Calu3 (cell line): ENCODE data around the gene SMCO2. TPM values are rescaled to one million over a fixed set of nuclear protein-coding genes. Genes with fewer than 3 reads are reported as not detected.

Experiments
- BruUV-seq: library from RNA; stranded (reverse); fragments of 400-500 nt; replicated peaks from 2 replicates; lab custom pipeline; 2021; lab: Mats Ljungman, UMichigan
- CTCF ChIA-PET: fragments of 300-600 bp; sonication (Branson Sonifier 250); formaldehyde crosslinking; loops from one replicate; lab custom pipeline; 2022; ENCODE audit warnings: antibody characterized with exemption; lab: Charles Lee
- DNase-seq: peaks from one replicate; pipeline ENCODE4 v3.0.0; 2022
- H3K27ac Mint-ChIP-seq: one replicate; pipeline ENCODE4 v1.8.0; 2022; ENCODE audit warnings: mixed read lengths; ENCODE audit not compliant: unreplicated experiment
- H3K27me3 Mint-ChIP-seq: one replicate; pipeline ENCODE4 v1.8.0; 2022; ENCODE audit warnings: mixed read lengths; ENCODE audit not compliant: unreplicated experiment
- H3K36me3 Mint-ChIP-seq: one replicate; pipeline ENCODE4 v1.8.0; 2022; ENCODE audit warnings: mild to moderate bottlenecking, moderate library complexity, mixed read lengths; ENCODE audit not compliant: insufficient read depth, unreplicated experiment
- H3K4me1 Mint-ChIP-seq: one replicate; pipeline ENCODE4 v1.8.0; 2022; ENCODE audit warnings: mild to moderate bottlenecking, low read depth, mixed read lengths; ENCODE audit not compliant: unreplicated experiment
- H3K4me3 Mint-ChIP-seq: one replicate; pipeline ENCODE4 v1.8.0; 2022; ENCODE audit warnings: mild to moderate bottlenecking, low read depth, moderate library complexity, mixed read lengths; ENCODE audit not compliant: unreplicated experiment
- H3K9me3 Mint-ChIP-seq: one replicate; pipeline ENCODE4 v1.8.0; 2022; ENCODE audit warnings: low read depth, mixed read lengths; ENCODE audit not compliant: unreplicated experiment
- CTCF ChIP-seq: fragments of 200-600 bp; IDR thresholded peaks from one replicate; pipeline ENCODE4 v1.8.0; 2022; ENCODE audit warnings: antibody characterized with exemption; ENCODE audit not compliant: unreplicated experiment
- intact Hi-C: fragments of 100-400 bp; cut with micrococcal nuclease; formaldehyde crosslinking; loops from one replicate; pipeline ENCODE4 v1.10.0; 2022; ENCODE audit not compliant: unreplicated experiment
- total RNA-seq: library from RNA; stranded (reverse); gene quantifications from 2 replicates; pipeline ENCODE4 v1.2.3, GENCODE V29; 2022

The SMCO2 gene
- total RNA-seq, 1 experiment from 2014 or later = 1.6 TPM

GRCh38 chr12:27524494-27524835, 77.9 kb downstream of the SMCO2 start:
- CTCF ChIA-PET = interaction anchor here (0.6 to 1.7 kb wide), 8 partner anchors 25 to 1436 kb away, joined by 3 to 13 read pairs (median 4); no protein-coding TSS in a partner anchor
- H3K36me3 Mint-ChIP-seq = peaks cover 30% of the 10 kb centered on the region
- H3K4me1 Mint-ChIP-seq = peaks cover 38% of the 10 kb centered on the region
- H3K9me3 Mint-ChIP-seq = no peaks in the 10 kb centered on the region
- peak overlapping the region; percentile 86 for H3K27ac Mint-ChIP-seq
- H3K4me3 Mint-ChIP-seq = peak overlapping the region; percentile 83
- TF ChIP-seq CTCF = no peak
- no TSS peak for BruUV-seq
- intact Hi-C loops = loop anchor here (5.0 to 10.0 kb wide), 3 partner anchors 62 to 192 kb away; partner anchors contain the start of gene BMAL2
- DNase-seq = no peak
- no peaks in the 10 kb centered on the region for H3K27me3 Mint-ChIP-seq

GRCh38 chr12:27524839-27525753, 78.6 kb downstream of the SMCO2 start:
- CTCF ChIA-PET = interaction anchor here (0.6 to 1.7 kb wide), 4 partner anchors 25 to 200 kb away, joined by 3 to 13 read pairs (median 4); no protein-coding TSS in a partner anchor
- Mint-ChIP-seq H3K4me3 (peak overlapping the region; percentile 83), H3K27ac (peak overlapping the region; percentile 62), H3K4me1 (peaks cover 34% of the 10 kb centered on the region), H3K27me3 (no peaks in the 10 kb centered on the region), H3K36me3 (peaks cover 30% of the 10 kb centered on the region), H3K9me3 (no peaks in the 10 kb centered on the region)
- intact Hi-C loops = loop anchor here (1.0 to 10.0 kb wide), 4 partner anchors 24 to 193 kb away; partner anchors contain the start of gene BMAL2
- BruUV-seq = TSS peak; percentile 50
- no peak for TF ChIP-seq CTCF
- DNase-seq = no peak

- DNase-seq = no peak
- Mint-ChIP-seq H3K4me1 (peaks cover 18% of the 10 kb centered on the region), H3K4me3 (no peak overlapping the region), H3K9me3 (no peaks in the 10 kb centered on the region), H3K36me3 (peaks cover 30% of the 10 kb centered on the region), H3K27ac (no peak overlapping the region), H3K27me3 (no peaks in the 10 kb centered on the region)
- no TSS peak for BruUV-seq
- no peak for TF ChIP-seq CTCF
- intact Hi-C loops = loop anchor here (10.0 kb wide), 1 partner anchor 103 kb away; no protein-coding TSS in a partner anchor
- CTCF ChIA-PET = no interaction called here
Observed at GRCh38 chr12:27527512-27527911, 81.0 kb downstream of the SMCO2 start.

GRCh38 chr12:27528788-27529187, 82.3 kb downstream of the SMCO2 start:
- H3K4me3 Mint-ChIP-seq = no peak overlapping the region
- peaks cover 16% of the 10 kb centered on the region for H3K4me1 Mint-ChIP-seq
- no peak for TF ChIP-seq CTCF
- H3K9me3 Mint-ChIP-seq = no peaks in the 10 kb centered on the region
- H3K27me3 Mint-ChIP-seq = no peaks in the 10 kb centered on the region
- H3K27ac Mint-ChIP-seq = no peak overlapping the region
- peaks cover 24% of the 10 kb centered on the region for H3K36me3 Mint-ChIP-seq
- BruUV-seq = no TSS peak
- intact Hi-C loops = loop anchor here (10.0 kb wide), 1 partner anchor 104 kb away; no protein-coding TSS in a partner anchor
- CTCF ChIA-PET = no interaction called here
- DNase-seq = no peak
